NB4 (cell line): ENCODE measurements around the gene STX1A.

Experiments
- MYC ChIP-seq: IDR thresholded peaks from 2 replicates; pipeline ENCODE4 v1.6.1; 2011; ENCODE audit warnings: low read depth, low read length
- POLR2A ChIP-seq: IDR thresholded peaks from 2 replicates; pipeline ENCODE4 v1.6.1; 2011; ENCODE audit warnings: mild to moderate bottlenecking; ENCODE audit not compliant: insufficient read length; ENCODE audit errors: extremely low read depth
- TF ChIP-seq, protein P1 (sequence below): IDR thresholded peaks from one replicate; pipeline ENCODE4 v1.5.1; 2012; ENCODE audit warnings: low read depth, low read length
- TF ChIP-seq, protein P2 (sequence below): IDR thresholded peaks from 2 replicates; pipeline ENCODE4 v1.6.1; 2011; ENCODE audit warnings: low read depth, low read length

GRCh38 chr7:73704640-73705550, 14.6 kb downstream of the STX1A start:
- TF ChIP-seq, protein P1, sequence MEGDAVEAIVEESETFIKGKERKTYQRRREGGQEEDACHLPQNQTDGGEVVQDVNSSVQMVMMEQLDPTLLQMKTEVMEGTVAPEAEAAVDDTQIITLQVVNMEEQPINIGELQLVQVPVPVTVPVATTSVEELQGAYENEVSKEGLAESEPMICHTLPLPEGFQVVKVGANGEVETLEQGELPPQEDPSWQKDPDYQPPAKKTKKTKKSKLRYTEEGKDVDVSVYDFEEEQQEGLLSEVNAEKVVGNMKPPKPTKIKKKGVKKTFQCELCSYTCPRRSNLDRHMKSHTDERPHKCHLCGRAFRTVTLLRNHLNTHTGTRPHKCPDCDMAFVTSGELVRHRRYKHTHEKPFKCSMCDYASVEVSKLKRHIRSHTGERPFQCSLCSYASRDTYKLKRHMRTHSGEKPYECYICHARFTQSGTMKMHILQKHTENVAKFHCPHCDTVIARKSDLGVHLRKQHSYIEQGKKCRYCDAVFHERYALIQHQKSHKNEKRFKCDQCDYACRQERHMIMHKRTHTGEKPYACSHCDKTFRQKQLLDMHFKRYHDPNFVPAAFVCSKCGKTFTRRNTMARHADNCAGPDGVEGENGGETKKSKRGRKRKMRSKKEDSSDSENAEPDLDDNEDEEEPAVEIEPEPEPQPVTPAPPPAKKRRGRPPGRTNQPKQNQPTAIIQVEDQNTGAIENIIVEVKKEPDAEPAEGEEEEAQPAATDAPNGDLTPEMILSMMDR: no peak
- TF ChIP-seq POLR2A: no peak
- TF ChIP-seq, protein P2, sequence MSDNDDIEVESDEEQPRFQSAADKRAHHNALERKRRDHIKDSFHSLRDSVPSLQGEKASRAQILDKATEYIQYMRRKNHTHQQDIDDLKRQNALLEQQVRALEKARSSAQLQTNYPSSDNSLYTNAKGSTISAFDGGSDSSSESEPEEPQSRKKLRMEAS: no peak
- TF ChIP-seq MYC: no peak
